ENCODE data around the gene FKBP10. TPM values are rescaled to one million over a fixed set of nuclear protein-coding genes. Genes with fewer than 3 reads are reported as not detected.
A peak's percentile ranks its signal among the peaks of the same experiment; 100 is the strongest.

The FKBP10 gene
- total and polyA plus RNA-seq, 10 of the 15 experiments (the other 5 are each of a cell fraction or from before 2014, with no cell fraction given) = 0.02 to 4.7 (median 1.8) TPM

- BruUV-seq (replicated peaks) = no TSS peak
- H3K9ac ChIP-seq (ENCODE audit: control insufficient read depth, insufficient read depth, low read length) = no peak overlapping the region
- no peaks in the 10 kb centered on the region; the same call in 1 of the 2 replicates for H4K20me1 ChIP-seq (ENCODE audit: control insufficient read depth, insufficient read depth)
- no peaks in the 10 kb centered on the region for H3K27me3 ChIP-seq (replicated peaks in 1 of 2; ENCODE audit: control insufficient read depth in 2 of 2, insufficient read depth in 2 of 2, low read length in 1 of 2)
- ChIA-PET RAD21 (ENCODE audit: unreplicated experiment) (no interaction called here), SMC1A (ENCODE audit: uncharacterized antibody, unreplicated experiment) (interaction anchor here (1.0 kb wide), 1 partner anchor 9 kb away, joined by 3 read pairs; no protein-coding TSS in a partner anchor), POLR2A (interaction anchor here (0.6 kb wide), 1 partner anchor 75 kb away, joined by 3 read pairs; no protein-coding TSS in a partner anchor), CTCF (no interaction called here)
- FAIRE-seq (no peak), DNase-seq (ENCODE audit: low read depth, low spot score) (no peak), ATAC-seq (no peak)
- H3K9me3 ChIP-seq (replicated peaks; ENCODE audit: control insufficient read depth, insufficient read depth, low read length) = no peaks in the 10 kb centered on the region
- WGBS (ENCODE audit: insufficient coverage, insufficient replicate concordance, low lambda C conversion rate, missing lambda C conversion rate) = 94% methylated on average over 2 of the region's 2 CpGs
- peaks cover 24 to 43% of the 10 kb centered on the region in 2 experiments for H3K36me3 ChIP-seq (ENCODE audit: control insufficient read depth in 2 of 2, insufficient read depth in 2 of 2, low read length in 1 of 2)
- intact Hi-C loops (cut with micrococcal nuclease; ENCODE audit: unreplicated experiment) (no loop called here), in situ Hi-C loops (cut with MboI) (no loop called here)
- no peak overlapping the region for H2AFZ ChIP-seq (ENCODE audit: control insufficient read depth, low read depth, low read length)
- H3K27ac ChIP-seq (ENCODE audit: control insufficient read depth, insufficient read depth) = no peak overlapping the region
- TF ChIP-seq RAD51 (IDR thresholded peaks at IDR 0.05) = no peak
- no peak overlapping the region for H3K4me2 ChIP-seq (ENCODE audit: control insufficient read depth, insufficient read depth)
- H3K4me1 ChIP-seq (ENCODE audit: control insufficient read depth, insufficient read depth, low read length) = peaks cover 3% of the 10 kb centered on the region; the same call in 1 of the 2 replicates
- H3K4me3 ChIP-seq = no peak overlapping the region
- H3K79me2 ChIP-seq (ENCODE audit: control insufficient read depth, insufficient read depth, low read length) = peaks cover under 1% of the 10 kb centered on the region; the same call in 1 of the 2 replicates
These were observed 57.3 kb downstream of the FKBP10 start for GRCh38 chr17:41870097-41870496.

GRCh38 chr17:41870627-41871026 lies 57.8 kb downstream of the FKBP10 start:
- H3K36me3 ChIP-seq (ENCODE audit: control insufficient read depth in 2 of 2, insufficient read depth in 2 of 2, low read length in 1 of 2) = peaks cover 24 to 43% of the 10 kb centered on the region in 2 experiments
- RAD21 ChIA-PET (ENCODE audit: unreplicated experiment) = no interaction called here
- no peaks in the 10 kb centered on the region for H3K27me3 ChIP-seq (replicated peaks in 1 of 2; ENCODE audit: control insufficient read depth in 2 of 2, insufficient read depth in 2 of 2, low read length in 1 of 2)
- no peak overlapping the region for H3K4me3 ChIP-seq
- peaks cover under 1% of the 10 kb centered on the region; the same call in 1 of the 2 replicates for H3K4me1 ChIP-seq (ENCODE audit: control insufficient read depth, insufficient read depth, low read length)
- CTCF ChIA-PET = no interaction called here
- POLR2A ChIA-PET = interaction anchor here (0.6 kb wide), 1 partner anchor 75 kb away, joined by 3 read pairs; no protein-coding TSS in a partner anchor
- TSS peak; percentile 48 for BruUV-seq (replicated peaks)
- H3K9ac ChIP-seq (ENCODE audit: control insufficient read depth, insufficient read depth, low read length) = no peak overlapping the region
- SMC1A ChIA-PET (ENCODE audit: uncharacterized antibody, unreplicated experiment) = interaction anchor here (1.0 kb wide), 1 partner anchor 10 kb away, joined by 3 read pairs; no protein-coding TSS in a partner anchor
- TF ChIP-seq SUZ12 (IDR thresholded peaks at IDR 0.05; ENCODE audit: unreplicated experiment) = no peak
- no peak for TF ChIP-seq BCL11A (IDR thresholded peaks at IDR 0.05; ENCODE audit: low read depth, low read length)
- TF ChIP-seq NFYB (IDR thresholded peaks at IDR 0.05; ENCODE audit: insufficient read depth, low read depth, low read length) = peak; percentile 36; the same call in 1 of the 2 replicates
- no peak for TF ChIP-seq HCFC1 (IDR thresholded peaks at IDR 0.05; ENCODE audit: low read length)
- TF ChIP-seq SKIL (IDR thresholded peaks at IDR 0.05; ENCODE audit: low read depth, poor library complexity, severe bottlenecking) = no peak
- TF ChIP-seq JUNB (IDR thresholded peaks at IDR 0.05) = no peak
- TF ChIP-seq IRF5 (IDR thresholded peaks at IDR 0.05; ENCODE audit: borderline replicate concordance) = no peak
- TF ChIP-seq MTA2 (IDR thresholded peaks at IDR 0.05; ENCODE audit: low read depth) = no peak
- no peak for TF ChIP-seq TCF7 (IDR thresholded peaks at IDR 0.05; ENCODE audit: borderline replicate concordance)
- 98% methylated on average over 7 of the region's 7 CpGs for WGBS (ENCODE audit: insufficient coverage, insufficient replicate concordance, low lambda C conversion rate, missing lambda C conversion rate)
- H3K4me2 ChIP-seq (ENCODE audit: control insufficient read depth, insufficient read depth) = no peak overlapping the region
- H3K9me3 ChIP-seq (replicated peaks; ENCODE audit: control insufficient read depth, insufficient read depth, low read length) = no peaks in the 10 kb centered on the region
- no peaks in the 10 kb centered on the region; the same call in 1 of the 2 replicates for H4K20me1 ChIP-seq (ENCODE audit: control insufficient read depth, insufficient read depth)
- H3K27ac ChIP-seq (ENCODE audit: control insufficient read depth, insufficient read depth) = no peak overlapping the region
- in situ Hi-C loops (cut with MboI) = no loop called here
- no peaks in the 10 kb centered on the region for H3K79me2 ChIP-seq (ENCODE audit: control insufficient read depth, insufficient read depth, low read length)
- FAIRE-seq (no peak), DNase-seq (ENCODE audit: low read depth, low spot score) (no peak), ATAC-seq (no peak)
- intact Hi-C loops (cut with micrococcal nuclease; ENCODE audit: unreplicated experiment) = no loop called here
- H2AFZ ChIP-seq (ENCODE audit: control insufficient read depth, low read depth, low read length) = no peak overlapping the region

Data from GM12878 (cell line).